GM23338 (cell line): Measurements from ENCODE around the gene ARMC9. TPM values are rescaled to one million over a fixed set of nuclear protein-coding genes. Genes with fewer than 3 reads are reported as not detected.
"Not testable (repeated sequence)": the region's sequence is repeated elsewhere in the genome, so short reads cannot be mapped to it uniquely, and the experiment has no call there.

Source experiments
- ATAC-seq: fragments of 200-7000 bp; cut with Tn5 transposase; 3 replicates; pipeline ENCODE4 v1.9.1; 2020
- DNase-seq: peaks from one replicate; pipeline ENCODE4 v3.0.0-alpha.2; 2015; ENCODE audit warnings: low spot score
- H2AFZ ChIP-seq: fragments of 200-600 bp; sonication (generic); 2 replicates; pipeline ENCODE4 v1.8.0; 2016; ENCODE audit warnings: antibody characterized with exemption, mild to moderate bottlenecking, moderate library complexity
- H3F3A ChIP-seq: fragments of 200-600 bp; sonication (generic); replicated peaks from 2 replicates; pipeline ENCODE4 v1.8.0; 2017; ENCODE audit warnings: antibody characterized with exemption, mixed run types, low read depth
- H3K27ac ChIP-seq: fragments of 200-600 bp; sonication (generic); 2 replicates; pipeline ENCODE4 v1.6.1; 2016; ENCODE audit warnings: low read depth
- H3K27me3 ChIP-seq: fragments of 200-600 bp; sonication (generic); 2 replicates; pipeline ENCODE4 v1.8.0; 2016; ENCODE audit warnings: mild to moderate bottlenecking, mixed run types, moderate library complexity; ENCODE audit not compliant: insufficient read depth
- H3K36me3 ChIP-seq: fragments of 200-600 bp; sonication (generic); 2 replicates; pipeline ENCODE4 v1.8.0; 2016; ENCODE audit warnings: mild to moderate bottlenecking; ENCODE audit not compliant: insufficient read depth
- H3K4me1 ChIP-seq: fragments of 200-600 bp; sonication (generic); 2 replicates; pipeline ENCODE4 v1.8.0; 2016; ENCODE audit warnings: mild to moderate bottlenecking, moderate library complexity; ENCODE audit not compliant: insufficient read depth
- H3K4me2 ChIP-seq: fragments of 200-600 bp; sonication (generic); 2 replicates; pipeline ENCODE4 v1.7.1; 2017; ENCODE audit warnings: mixed run types
- H3K4me3 ChIP-seq: fragments of 200-600 bp; sonication (generic); 2 replicates; pipeline ENCODE4 v1.6.1; 2016; ENCODE audit warnings: mixed run types
- H3K79me2 ChIP-seq: fragments of 200-600 bp; sonication (generic); replicated peaks from 2 replicates; pipeline ENCODE4 v1.8.0; 2017; ENCODE audit warnings: mild to moderate bottlenecking; ENCODE audit not compliant: insufficient read depth
- H3K9me2 ChIP-seq: fragments of 200-600 bp; sonication (generic); 2 replicates; pipeline ENCODE4 v1.8.0; 2017; ENCODE audit not compliant: insufficient read depth
- H4K20me1 ChIP-seq: fragments of 200-600 bp; sonication (generic); replicated peaks from 2 replicates; pipeline ENCODE4 v1.8.0; 2017; ENCODE audit warnings: mild to moderate bottlenecking; ENCODE audit not compliant: insufficient read depth
- H3K27ac Mint-ChIP-seq: 2 replicates; pipeline ENCODE4 v1.8.0; 2020; ENCODE audit warnings: inconsistent platforms, mild to moderate bottlenecking, moderate library complexity, mixed read lengths
- H3K27me3 Mint-ChIP-seq: 3 replicates; pipeline ENCODE4 v1.8.0; 2022; ENCODE audit warnings: low read depth, mild to moderate bottlenecking, moderate library complexity, mixed read lengths, inconsistent platforms; ENCODE audit not compliant: insufficient read depth, poor library complexity
- H3K36me3 Mint-ChIP-seq: 3 replicates; pipeline ENCODE4 v1.8.0; 2021; ENCODE audit warnings: low read depth, mild to moderate bottlenecking, inconsistent platforms, moderate library complexity, mixed read lengths
- H3K4me1 Mint-ChIP-seq: 3 replicates; pipeline ENCODE4 v1.8.0; 2020; ENCODE audit warnings: mild to moderate bottlenecking, inconsistent platforms, mixed read lengths
- H3K4me3 Mint-ChIP-seq: 3 replicates; pipeline ENCODE4 v1.8.0; 2021; ENCODE audit warnings: moderate library complexity, mild to moderate bottlenecking, inconsistent platforms, mixed read lengths
- H3K9me3 Mint-ChIP-seq: 3 replicates; pipeline ENCODE4 v1.8.0; 2020; ENCODE audit warnings: moderate library complexity, mild to moderate bottlenecking, inconsistent platforms, mixed read lengths
- CREB1 ChIP-seq: fragments of 250-450 bp; sonication (Bioruptor Pico); IDR thresholded peaks from 2 replicates; pipeline ENCODE4 v1.5.0; 2020; ENCODE audit warnings: low read depth, mild to moderate bottlenecking, moderate library complexity
- CTCF ChIP-seq, 2 experiments: fragments of 200-600 bp in 1 of 2; sonication (generic) in 1 of 2; conservative IDR thresholded peaks; 2 replicates each; pipeline versions ENCODE4 v1.5.1 to v1.6.1; 2016 to 2017; ENCODE audit warnings: antibody characterized with exemption in 2 of 2, low read depth in 2 of 2, mild to moderate bottlenecking in 2 of 2, moderate library complexity in 1 of 2
- ETS1 ChIP-seq: IDR thresholded peaks from 2 replicates; pipeline ENCODE4 v1.6.1; 2016; ENCODE audit warnings: antibody characterized with exemption
- EZH2 ChIP-seq: fragments of 200-600 bp; sonication (generic); IDR thresholded peaks from one replicate; pipeline ENCODE4 v1.8.0; 2017; ENCODE audit warnings: antibody characterized with exemption, mild to moderate bottlenecking, low read depth; ENCODE audit not compliant: unreplicated experiment
- JUNB ChIP-seq: IDR thresholded peaks from one replicate; pipeline ENCODE4 v1.6.1; 2016; ENCODE audit warnings: antibody characterized with exemption; ENCODE audit not compliant: unreplicated experiment
- NANOG ChIP-seq: IDR thresholded peaks from 2 replicates; pipeline ENCODE4 v1.6.1; 2016; ENCODE audit warnings: antibody characterized with exemption, borderline replicate concordance
- POLR2AphosphoS5 ChIP-seq: IDR thresholded peaks from 2 replicates; pipeline ENCODE4 v1.6.1; 2016; ENCODE audit warnings: antibody characterized with exemption, low read depth
- ZNF331 ChIP-seq: fragments of 250-450 bp; sonication (Bioruptor Pico); IDR thresholded peaks from 2 replicates; pipeline ENCODE4 v1.5.0; 2020; ENCODE audit warnings: low read depth, mild to moderate bottlenecking, moderate library complexity
- ZNF462 ChIP-seq: fragments of 250-450 bp; sonication (Bioruptor Pico); IDR thresholded peaks from 2 replicates; pipeline ENCODE4 v1.5.0; 2020; ENCODE audit warnings: mild to moderate bottlenecking, moderate library complexity
- polyA plus RNA-seq: library from polyadenylated mRNA; unstranded; fragments of >200 nt; fragmentation: Nextera tagmentation; extraction: Ambion mirVana; gene quantifications from 2 replicates; pipeline ENCODE4 v1.2.1, GENCODE V29; 2016
- total RNA-seq: library from RNA; depleted of rRNA; stranded (reverse); fragments of >200 nt; shearing (Covaris generic); gene quantifications from 2 replicates; pipeline ENCODE4 v1.2.3, GENCODE V29; 2014

ARMC9 gene
- total and polyA plus RNA-seq, 2 experiments from 2014 or later, result 29.2 to 56.0 TPM

- not testable (repeated sequence) for H2AFZ ChIP-seq, H3K4me1 ChIP-seq, H3K27me3 Mint-ChIP-seq, H3K27ac Mint-ChIP-seq, H3K27ac ChIP-seq, H3K4me2 ChIP-seq, H3K4me3 Mint-ChIP-seq, H3K36me3 ChIP-seq, H3K27me3 ChIP-seq, H3K9me3 Mint-ChIP-seq, DNase-seq, H4K20me1 ChIP-seq, H3K79me2 ChIP-seq, ATAC-seq, H3K4me3 ChIP-seq, H3K9me2 ChIP-seq, H3K36me3 Mint-ChIP-seq, H3F3A ChIP-seq
- H3K4me1 Mint-ChIP-seq, result peaks cover 10% of the 10 kb centered on the region; the same call in 1 of the 3 replicates
Observed at GRCh38 chr2:231349374-231349735, 150.9 kb downstream of the ARMC9 start.

GRCh38 chr2:231351648-231352047 lies 153.2 kb downstream of the ARMC9 start:
- Mint-ChIP-seq H3K27ac (no peak overlapping the region), H3K27me3 (no peaks in the 10 kb centered on the region), H3K9me3 (no peaks in the 10 kb centered on the region), H3K36me3 (no peaks in the 10 kb centered on the region), H3K4me1 (peaks cover 20% of the 10 kb centered on the region), H3K4me3 (no peak overlapping the region)
- Histone ChIP-seq H3K4me2 (no peak overlapping the region), H3K4me1 (peaks cover 13% of the 10 kb centered on the region; the same call in 1 of the 2 replicates), H3K27me3 (no peaks in the 10 kb centered on the region), H3K79me2 (no peaks in the 10 kb centered on the region), H3K9me2 (0 out of 2 replicates have a peak, but pooled peaks cover 6% of the 10 kb centered on the region), H3F3A (no peaks in the 10 kb centered on the region), H3K27ac (no peak overlapping the region), H3K4me3 (no peak overlapping the region), H4K20me1 (no peaks in the 10 kb centered on the region), H2AFZ (no peak overlapping the region), H3K36me3 (no peaks in the 10 kb centered on the region)
- no peak for ATAC-seq
- no peak for TF ChIP-seq NANOG
- no peak for DNase-seq

- H3K4me3 Mint-ChIP-seq, result no peak overlapping the region
- no peak for DNase-seq
- no peaks in the 10 kb centered on the region for H4K20me1 ChIP-seq
- ATAC-seq, result no peak
- H3K36me3 ChIP-seq, result no peaks in the 10 kb centered on the region
- no peak overlapping the region for H3K27ac Mint-ChIP-seq
- H3K4me3 ChIP-seq, result no peak overlapping the region
- H3K4me1 Mint-ChIP-seq, result peaks cover 21% of the 10 kb centered on the region
- no peak overlapping the region for H2AFZ ChIP-seq
- no peaks in the 10 kb centered on the region for H3F3A ChIP-seq
- H3K9me3 Mint-ChIP-seq, result no peaks in the 10 kb centered on the region
- H3K4me2 ChIP-seq, result no peak overlapping the region
- H3K27me3 Mint-ChIP-seq, result peaks cover under 1% of the 10 kb centered on the region
- 0 out of 2 replicates have a peak, but pooled peaks cover 6% of the 10 kb centered on the region for H3K9me2 ChIP-seq
- no peaks in the 10 kb centered on the region for H3K36me3 Mint-ChIP-seq
- H3K4me1 ChIP-seq, result peaks cover 13% of the 10 kb centered on the region; the same call in 1 of the 2 replicates
- no peaks in the 10 kb centered on the region for H3K79me2 ChIP-seq
- no peak overlapping the region for H3K27ac ChIP-seq
- no peaks in the 10 kb centered on the region for H3K27me3 ChIP-seq
- TF ChIP-seq POLR2AphosphoS5 (no peak), EZH2 (no peak), ETS1 (no peak), CTCF (conservative IDR thresholded peaks at IDR 0.05; ENCODE audit: low read depth in 2 of 2) (no peak), ZNF462 (CRISPR knock-in tag) (no peak), JUNB (no peak), CREB1 (CRISPR knock-in tag) (no peak), ZNF331 (CRISPR knock-in tag) (no peak)
Observed at GRCh38 chr2:231353469-231353868, 155.0 kb downstream of the ARMC9 start.
